Activated naive CD4-positive, alpha-beta T cell treated with anti-CD3 and anti-CD28 coated beads for 36 hours (primary cell): Measurements from ENCODE around the gene GLTP. TPM values are rescaled to one million over a fixed set of nuclear protein-coding genes. Genes with fewer than 3 reads are reported as not detected.
A peak's percentile ranks its signal among the peaks of the same experiment; 100 is the strongest.
"Not testable (repeated sequence)": the region's sequence is repeated elsewhere in the genome, so short reads cannot be mapped to it uniquely, and the experiment has no call there.

Source experiments
- CTCF ChIA-PET: fragments of 350-600 bp; sonication (Branson Sonifier 250); formaldehyde crosslinking; loops from one replicate; lab custom pipeline; 2021; ENCODE audit warnings: antibody characterized with exemption; lab: Charles Lee
- DNase-seq: peaks from one replicate; pipeline ENCODE4 v3.0.0-alpha.2; 2020
- H3K27ac Mint-ChIP-seq: one replicate; pipeline ENCODE4 v1.8.0; 2021; ENCODE audit warnings: mild to moderate bottlenecking, mixed read lengths
- H3K27me3 Mint-ChIP-seq: one replicate; pipeline ENCODE4 v1.8.0; 2021; ENCODE audit warnings: low read depth, mixed read lengths
- H3K36me3 Mint-ChIP-seq: one replicate; pipeline ENCODE4 v1.8.0; 2021; ENCODE audit warnings: low read depth, mixed read lengths
- H3K4me1 Mint-ChIP-seq: one replicate; pipeline ENCODE4 v1.8.0; 2021; ENCODE audit warnings: low read depth, mixed read lengths
- H3K4me3 Mint-ChIP-seq: one replicate; pipeline ENCODE4 v1.8.0; 2021; ENCODE audit warnings: mild to moderate bottlenecking, moderate library complexity, mixed read lengths
- H3K9me3 Mint-ChIP-seq: one replicate; pipeline ENCODE4 v1.8.0; 2021; ENCODE audit warnings: mixed read lengths
- intact Hi-C: fragments of 100-400 bp; cut with micrococcal nuclease; formaldehyde crosslinking; loops from one replicate; pipeline ENCODE4 v1.15.1; 2023
- total RNA-seq, 2 experiments: library from RNA; stranded (reverse); gene quantifications; one replicate each; pipeline ENCODE4 v1.2.3, GENCODE V29; 2021

The GLTP gene
- total RNA-seq, 2 experiments from 2014 or later, result 18.1 to 19.9 TPM

DNA sequence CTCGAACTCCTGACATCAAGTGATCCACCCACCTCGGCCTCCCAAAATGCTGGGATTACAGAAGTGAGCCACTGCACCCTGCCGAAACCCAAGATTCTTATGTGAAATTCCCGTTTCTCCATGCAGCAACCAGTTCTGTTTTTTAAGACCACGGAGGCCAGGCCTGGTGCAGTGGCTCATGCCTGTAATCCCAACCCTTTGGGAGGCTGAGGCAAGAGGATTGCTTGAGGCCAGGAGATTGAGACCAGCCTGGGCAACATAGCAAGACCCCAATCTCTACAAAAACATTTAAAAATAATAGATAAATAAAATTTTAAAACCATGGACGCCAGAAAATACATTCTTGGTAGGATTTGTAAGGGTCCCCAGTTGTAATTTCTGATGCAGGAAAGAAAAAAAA lies 29.8 kb downstream of the GLTP start:
- DNase-seq, intact Hi-C loops, H3K36me3 Mint-ChIP-seq, H3K4me1 Mint-ChIP-seq, H3K4me3 Mint-ChIP-seq, H3K27ac Mint-ChIP-seq, H3K27me3 Mint-ChIP-seq, H3K9me3 Mint-ChIP-seq: not testable (repeated sequence)
- CTCF ChIA-PET, result interaction anchor here (0.6 to 0.7 kb wide), 2 partner anchors 24 to 86 kb away, joined by 3 to 5 read pairs; no protein-coding TSS in a partner anchor

DNA sequence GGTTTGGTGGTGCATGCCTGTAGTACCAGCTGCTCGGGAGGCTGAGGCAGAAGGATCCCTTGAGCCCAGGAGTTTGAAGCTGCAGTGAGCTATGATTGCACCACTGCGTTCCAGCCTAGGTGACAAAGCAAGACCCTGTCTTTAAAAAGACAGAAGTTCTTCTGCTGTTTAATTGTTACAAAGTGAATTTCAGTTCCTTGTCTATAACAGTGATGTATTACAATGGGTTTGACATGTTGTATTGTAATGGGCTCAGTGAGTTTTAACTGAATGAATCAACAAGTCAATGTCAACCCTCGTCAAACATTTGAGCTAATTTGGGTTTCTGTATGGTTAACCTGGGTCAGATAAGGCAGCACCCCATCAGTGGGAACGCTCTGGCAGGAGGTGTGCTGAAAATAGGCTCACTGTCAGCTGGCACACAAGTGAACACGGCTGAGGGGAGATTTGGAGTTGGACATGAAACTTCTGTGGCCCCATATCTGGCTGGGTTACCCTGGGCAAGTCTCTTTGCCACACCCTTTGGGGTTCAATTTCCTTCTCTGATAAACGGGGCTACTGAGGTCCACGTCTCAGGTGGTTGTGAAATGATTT lies 33.1 kb downstream of the GLTP start:
- no peak for DNase-seq
- Mint-ChIP-seq H3K4me1 (peaks cover 2% of the 10 kb centered on the region), H3K36me3 (no peaks in the 10 kb centered on the region), H3K9me3 (no peaks in the 10 kb centered on the region), H3K27ac (no peak overlapping the region), H3K27me3 (no peaks in the 10 kb centered on the region), H3K4me3 (no peak overlapping the region)
- CTCF ChIA-PET, result interaction anchor here (0.6 to 7.7 kb wide), 5 partner anchors 32 to 943 kb away, joined by 3 to 103 read pairs (median 4); no protein-coding TSS in a partner anchor
- intact Hi-C loops, result no loop called here

DNA sequence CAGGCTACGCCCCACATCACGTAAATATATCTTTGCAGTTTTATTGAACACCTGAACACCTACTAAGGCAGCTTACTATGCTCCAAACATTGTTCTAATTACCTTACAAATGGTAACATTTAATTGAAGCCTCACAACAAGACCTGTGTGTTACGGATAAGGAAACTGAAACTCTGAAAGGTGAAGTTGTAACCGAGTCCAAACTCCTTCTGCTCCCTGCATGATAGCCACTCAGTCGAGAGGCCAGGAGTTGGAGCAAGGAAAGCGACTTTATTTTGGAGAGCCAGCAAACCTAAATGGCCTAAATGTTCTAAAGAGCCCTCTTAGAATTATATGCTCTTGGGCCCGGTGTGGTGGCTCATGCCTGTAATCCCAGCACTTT lies 34.5 kb downstream of the GLTP start:
- H3K27ac Mint-ChIP-seq, result no peak overlapping the region
- H3K36me3 Mint-ChIP-seq, result no peaks in the 10 kb centered on the region

DNA sequence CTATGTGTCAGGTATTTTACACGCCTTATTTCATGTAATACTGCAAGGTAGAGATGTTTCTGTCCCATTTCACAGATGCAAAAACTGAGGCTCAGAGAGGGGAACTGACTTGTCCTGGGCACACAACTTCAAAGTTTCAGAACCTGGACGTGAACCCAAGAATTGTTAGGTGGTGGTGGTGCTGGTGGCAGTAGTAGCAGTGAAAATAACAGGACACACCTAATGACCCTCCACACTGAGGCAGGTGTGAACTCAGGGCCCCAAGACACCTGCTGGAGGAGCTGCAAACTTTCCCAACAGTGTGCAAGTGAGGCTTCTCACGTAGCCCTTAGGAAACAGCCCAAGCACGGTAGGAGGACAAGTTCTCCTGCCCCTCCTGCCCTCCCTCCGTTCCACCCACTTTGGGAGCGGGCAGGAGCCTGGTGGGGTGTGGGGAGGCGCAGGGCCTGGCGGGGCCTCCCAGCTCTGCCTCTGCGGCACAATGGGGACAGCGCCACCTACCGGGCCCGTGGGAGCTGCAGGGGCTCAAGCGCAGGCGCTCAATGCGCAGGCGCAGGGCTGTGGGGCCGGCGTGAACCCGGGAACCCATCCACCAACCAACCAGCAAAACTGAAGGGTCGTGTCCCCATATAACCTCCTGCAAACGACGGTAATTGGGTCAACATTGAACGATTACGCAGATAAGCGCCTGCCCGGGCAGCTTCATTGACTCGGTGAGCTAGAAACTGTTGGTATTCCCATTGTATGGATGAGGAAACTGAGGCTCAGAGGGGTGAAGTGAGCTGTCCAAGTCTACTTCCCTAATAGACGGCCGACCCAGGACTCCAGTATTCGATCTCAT lies 35.1 kb downstream of the GLTP start:
- Mint-ChIP-seq H3K9me3 (no peaks in the 10 kb centered on the region), H3K4me3 (peak overlapping the region; percentile 30), H3K4me1 (peaks cover 2% of the 10 kb centered on the region), H3K36me3 (no peaks in the 10 kb centered on the region), H3K27ac (no peak overlapping the region), H3K27me3 (no peaks in the 10 kb centered on the region)
- CTCF ChIA-PET, result interaction anchor here (0.6 to 7.7 kb wide), 36 partner anchors 8 to 1208 kb away, joined by 3 to 103 read pairs (median 4); partner anchors contain the start of gene TRPV4
- intact Hi-C loops, result loop anchor here (1.0 to 2.0 kb wide), 2 partner anchors 40 to 326 kb away; no protein-coding TSS in a partner anchor
- DNase-seq, result peak; percentile 92

More for the DNA sequence above, 34.5 kb downstream of the GLTP start:
- H3K27me3 Mint-ChIP-seq, result no peaks in the 10 kb centered on the region
- peaks cover 2% of the 10 kb centered on the region for H3K4me1 Mint-ChIP-seq
- intact Hi-C loops, result loop anchor here (1.0 to 2.0 kb wide), 2 partner anchors 41 to 327 kb away; no protein-coding TSS in a partner anchor
- H3K4me3 Mint-ChIP-seq, result peak overlapping the region; percentile 30
- DNase-seq, result no peak
- CTCF ChIA-PET, result interaction anchor here (0.8 to 7.7 kb wide), 31 partner anchors 8 to 1208 kb away, joined by 3 to 103 read pairs (median 4); partner anchors contain the start of gene TRPV4
- no peaks in the 10 kb centered on the region for H3K9me3 Mint-ChIP-seq

DNA sequence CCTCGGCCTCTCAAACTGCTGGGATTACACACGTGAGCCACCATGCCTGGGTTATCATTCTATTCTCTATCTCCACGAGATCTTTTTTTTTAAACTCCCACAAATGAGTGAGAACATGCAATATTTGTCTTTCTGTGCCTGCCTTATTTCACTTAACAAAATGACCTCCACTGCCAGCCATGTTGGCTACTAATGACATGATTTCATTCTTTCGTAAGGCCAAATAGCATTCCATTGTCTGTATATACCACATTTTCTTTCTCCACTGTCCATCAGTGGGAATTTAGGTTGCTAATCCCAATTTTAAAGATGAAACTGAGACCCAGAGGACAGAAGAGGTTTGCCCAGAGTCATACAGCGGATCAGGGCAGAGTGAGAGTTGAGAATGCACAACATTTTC lies 36.2 kb downstream of the GLTP start:
- H3K27me3 Mint-ChIP-seq, result no peaks in the 10 kb centered on the region
- H3K27ac Mint-ChIP-seq, result no peak overlapping the region
- no peaks in the 10 kb centered on the region for H3K9me3 Mint-ChIP-seq
- peaks cover 6% of the 10 kb centered on the region for H3K4me1 Mint-ChIP-seq
- DNase-seq, result no peak
- intact Hi-C loops, result loop anchor here (2.0 kb wide), 1 partner anchor 325 kb away; no protein-coding TSS in a partner anchor
- H3K36me3 Mint-ChIP-seq, result no peaks in the 10 kb centered on the region
- CTCF ChIA-PET, result interaction anchor here (0.6 to 7.7 kb wide), 8 partner anchors 10 to 1918 kb away, joined by 3 to 103 read pairs (median 8); no protein-coding TSS in a partner anchor
- H3K4me3 Mint-ChIP-seq, result no peak overlapping the region

DNA sequence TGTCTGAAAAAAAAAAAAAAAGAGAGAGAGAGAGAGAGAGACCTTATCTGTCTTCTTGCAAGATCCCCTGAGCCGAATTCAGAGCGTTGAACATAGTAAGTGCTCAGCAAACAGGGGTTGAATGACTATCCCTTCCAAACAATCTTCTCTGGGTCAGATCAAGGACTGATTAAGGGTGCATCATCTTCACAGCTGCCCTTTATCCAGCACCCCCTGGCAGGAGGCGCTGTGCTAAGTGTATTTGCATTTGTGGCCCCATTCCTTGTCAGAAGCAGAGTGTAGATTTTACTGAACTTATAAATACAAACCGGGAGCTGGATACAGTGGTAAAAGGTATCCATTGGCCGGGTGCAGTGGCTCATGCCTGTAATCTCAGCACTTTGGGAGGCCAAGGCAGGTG lies 38.3 kb downstream of the GLTP start:
- CTCF ChIA-PET, result interaction anchor here (0.5 to 7.7 kb wide), 6 partner anchors 11 to 891 kb away, joined by 3 to 103 read pairs (median 4); no protein-coding TSS in a partner anchor
- Mint-ChIP-seq H3K36me3 (no peaks in the 10 kb centered on the region), H3K4me3 (no peak overlapping the region), H3K27me3 (no peaks in the 10 kb centered on the region), H3K9me3 (no peaks in the 10 kb centered on the region), H3K27ac (no peak overlapping the region), H3K4me1 (peaks cover 6% of the 10 kb centered on the region)
- no peak for DNase-seq
- intact Hi-C loops, result no loop called here

DNA sequence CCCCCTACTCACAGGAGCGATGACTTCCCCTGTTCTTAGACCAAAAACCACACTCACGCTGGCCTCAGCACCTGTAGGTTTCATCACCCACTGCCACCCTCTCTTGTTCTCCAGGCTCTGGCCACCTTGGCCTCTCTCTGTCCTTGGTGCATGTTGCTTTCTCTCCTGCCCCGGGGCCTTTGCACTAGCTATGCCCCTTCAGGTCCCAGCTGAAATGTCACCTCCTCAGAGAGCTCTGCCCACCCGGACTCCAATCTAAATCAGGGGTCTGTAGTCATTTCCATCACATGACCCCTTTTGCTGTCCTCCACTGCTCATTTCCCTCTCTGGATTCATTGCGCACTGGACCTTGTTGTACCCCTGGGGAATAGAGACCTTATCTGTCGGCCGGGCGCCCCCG lies 39.0 kb downstream of the GLTP start:
- CTCF ChIA-PET, result interaction anchor here (0.7 to 1.6 kb wide), 3 partner anchors 16 to 891 kb away, joined by 3 to 4 read pairs (median 3); no protein-coding TSS in a partner anchor
- peaks cover 6% of the 10 kb centered on the region for H3K4me1 Mint-ChIP-seq
- no peak overlapping the region for H3K27ac Mint-ChIP-seq
- no peak for DNase-seq
- no peaks in the 10 kb centered on the region for H3K36me3 Mint-ChIP-seq
- no peak overlapping the region for H3K4me3 Mint-ChIP-seq
- intact Hi-C loops, result no loop called here
- H3K9me3 Mint-ChIP-seq, result no peaks in the 10 kb centered on the region
- no peaks in the 10 kb centered on the region for H3K27me3 Mint-ChIP-seq

DNA sequence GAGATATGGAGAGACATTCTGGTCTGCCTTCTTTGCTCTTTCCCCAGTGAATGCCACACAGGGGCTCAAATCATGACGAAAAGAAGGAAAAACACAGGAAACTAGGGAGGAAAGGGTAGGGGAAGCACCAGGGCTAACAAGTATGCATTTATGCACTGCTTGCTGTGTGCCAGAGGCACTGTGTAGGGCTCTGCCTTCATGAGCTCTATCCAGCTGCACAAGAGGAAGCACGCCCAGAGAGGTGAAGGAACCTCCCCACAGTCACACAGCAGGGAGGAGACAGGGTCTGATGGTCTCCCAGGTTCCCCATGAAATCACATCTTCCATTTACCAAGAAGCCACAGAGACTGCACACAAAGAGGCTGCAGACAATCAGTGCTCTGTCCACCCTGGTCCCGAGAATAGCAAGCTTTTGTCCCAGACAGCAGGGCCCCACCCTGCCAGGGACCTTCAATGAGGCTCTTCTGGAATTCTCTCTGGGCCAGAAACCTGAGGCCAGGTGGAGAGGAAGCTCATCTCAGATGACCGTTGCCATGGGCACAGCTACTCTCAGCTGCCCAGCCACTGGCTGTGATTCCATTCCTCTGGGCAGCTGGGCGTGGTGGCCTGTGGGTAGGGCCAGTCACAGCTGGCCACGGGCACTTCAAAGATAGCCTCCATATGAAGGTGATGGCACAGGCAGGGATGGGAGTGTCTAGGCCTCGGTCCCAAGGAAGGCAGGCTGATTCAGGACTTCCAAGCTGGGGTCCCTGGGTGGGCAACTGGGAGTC lies 39.9 kb downstream of the GLTP start:
- intact Hi-C loops, result no loop called here
- no peak overlapping the region for H3K4me3 Mint-ChIP-seq

DNA sequence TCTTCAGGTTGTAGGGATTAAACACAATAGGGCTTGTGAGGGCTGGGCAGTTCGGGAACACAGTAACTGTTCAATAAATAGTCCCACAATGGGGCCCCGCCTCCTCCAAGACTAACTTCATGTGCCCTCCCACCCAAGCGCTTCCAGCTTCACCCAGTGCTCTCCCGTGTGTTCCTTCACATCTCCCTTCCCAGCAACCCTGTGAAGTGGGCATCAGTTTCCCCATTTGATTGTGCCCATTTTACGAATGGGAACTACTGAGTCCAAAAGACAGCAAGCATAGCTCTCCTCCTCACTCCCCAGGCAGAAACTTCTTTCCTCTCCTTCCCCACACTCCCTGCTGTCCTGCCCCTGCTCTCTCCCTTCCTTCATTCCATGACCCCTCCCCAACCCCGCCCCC lies 40.9 kb downstream of the GLTP start:
- H3K27ac Mint-ChIP-seq, result no peak overlapping the region
- H3K27me3 Mint-ChIP-seq, result no peaks in the 10 kb centered on the region
- peaks cover 4% of the 10 kb centered on the region for H3K4me1 Mint-ChIP-seq
- no peaks in the 10 kb centered on the region for H3K36me3 Mint-ChIP-seq
- CTCF ChIA-PET, result interaction anchor here (0.7 kb wide), 1 partner anchor 39 kb away, joined by 4 read pairs; no protein-coding TSS in a partner anchor
- H3K4me3 Mint-ChIP-seq, result no peak overlapping the region
- no peaks in the 10 kb centered on the region for H3K9me3 Mint-ChIP-seq
- intact Hi-C loops, result no loop called here
- no peak for DNase-seq

More for the DNA sequence above, 39.9 kb downstream of the GLTP start:
- DNase-seq, result no peak
- no peaks in the 10 kb centered on the region for H3K9me3 Mint-ChIP-seq
- H3K27ac Mint-ChIP-seq, result no peak overlapping the region
- no peaks in the 10 kb centered on the region for H3K27me3 Mint-ChIP-seq
- peaks cover 6% of the 10 kb centered on the region for H3K4me1 Mint-ChIP-seq
- H3K36me3 Mint-ChIP-seq, result no peaks in the 10 kb centered on the region
- CTCF ChIA-PET, result interaction anchor here (0.8 to 1.6 kb wide), 3 partner anchors 17 to 35 kb away, joined by 3 read pairs; no protein-coding TSS in a partner anchor

DNA sequence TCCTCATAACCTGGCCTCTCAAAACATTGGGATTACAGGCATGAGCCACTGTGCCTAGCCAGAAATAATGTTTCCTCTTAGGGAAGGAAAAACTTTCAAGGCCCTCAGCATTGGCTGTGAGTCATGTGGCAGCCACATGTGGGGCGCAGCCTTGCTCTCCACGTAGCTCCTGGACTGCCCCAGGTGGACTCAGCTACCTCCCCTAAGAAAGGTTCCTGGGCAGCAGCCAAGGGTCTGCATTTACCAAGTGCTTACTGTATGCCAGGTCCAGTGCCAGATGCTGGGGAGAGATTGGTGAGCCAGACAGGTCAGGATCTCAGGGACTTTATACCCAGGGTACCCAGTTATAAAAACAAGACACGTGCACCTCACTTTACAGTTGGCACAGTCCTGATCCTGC lies 43.4 kb downstream of the GLTP start:
- Mint-ChIP-seq H3K4me3 (no peak overlapping the region), H3K36me3 (no peaks in the 10 kb centered on the region), H3K27ac (no peak overlapping the region), H3K4me1 (peaks cover 8% of the 10 kb centered on the region), H3K27me3 (peaks cover 8% of the 10 kb centered on the region), H3K9me3 (no peaks in the 10 kb centered on the region)
- CTCF ChIA-PET, result interaction anchor here (1.1 to 3.6 kb wide), 2 partner anchors 8 to 16 kb away, joined by 3 to 14 read pairs; no protein-coding TSS in a partner anchor
- intact Hi-C loops, result no loop called here
- DNase-seq, result no peak

DNA sequence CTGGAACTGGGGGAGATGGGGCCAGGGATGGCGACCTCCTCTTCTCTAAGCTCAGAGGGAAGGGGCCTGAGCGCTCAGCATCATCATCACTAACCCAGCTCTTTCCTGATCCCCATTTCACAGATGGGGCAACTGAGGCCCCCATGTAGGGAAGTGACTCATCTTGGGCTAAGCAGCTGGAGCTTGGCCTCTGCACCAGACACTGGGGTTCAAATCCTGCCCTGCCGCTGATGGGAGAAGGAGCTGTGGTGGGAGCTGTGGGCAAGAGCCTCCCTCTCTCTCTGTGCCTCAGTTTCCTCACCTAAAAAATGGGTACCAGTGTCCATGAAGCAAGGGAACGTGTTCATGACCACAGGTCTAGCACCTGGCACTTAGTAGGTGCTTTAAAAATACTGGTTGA lies 44.5 kb downstream of the GLTP start:
- no peak overlapping the region for H3K4me3 Mint-ChIP-seq
- H3K27me3 Mint-ChIP-seq, result peaks cover 12% of the 10 kb centered on the region
- H3K9me3 Mint-ChIP-seq, result no peaks in the 10 kb centered on the region
- DNase-seq, result no peak
- intact Hi-C loops, result no loop called here
- no peak overlapping the region for H3K27ac Mint-ChIP-seq
- H3K4me1 Mint-ChIP-seq, result peaks cover 8% of the 10 kb centered on the region
- CTCF ChIA-PET, result interaction anchor here (3.6 kb wide), 1 partner anchor 10 kb away, joined by 14 read pairs; no protein-coding TSS in a partner anchor
- H3K36me3 Mint-ChIP-seq, result no peaks in the 10 kb centered on the region
